Eye (tissue), 1 donor: ENCODE measurements around the gene TH.

ENCODE experiments used
- DNase-seq: peaks from one replicate; pipeline ENCODE4 v3.0.0-alpha.2; 2015

Gene TH

DNA sequence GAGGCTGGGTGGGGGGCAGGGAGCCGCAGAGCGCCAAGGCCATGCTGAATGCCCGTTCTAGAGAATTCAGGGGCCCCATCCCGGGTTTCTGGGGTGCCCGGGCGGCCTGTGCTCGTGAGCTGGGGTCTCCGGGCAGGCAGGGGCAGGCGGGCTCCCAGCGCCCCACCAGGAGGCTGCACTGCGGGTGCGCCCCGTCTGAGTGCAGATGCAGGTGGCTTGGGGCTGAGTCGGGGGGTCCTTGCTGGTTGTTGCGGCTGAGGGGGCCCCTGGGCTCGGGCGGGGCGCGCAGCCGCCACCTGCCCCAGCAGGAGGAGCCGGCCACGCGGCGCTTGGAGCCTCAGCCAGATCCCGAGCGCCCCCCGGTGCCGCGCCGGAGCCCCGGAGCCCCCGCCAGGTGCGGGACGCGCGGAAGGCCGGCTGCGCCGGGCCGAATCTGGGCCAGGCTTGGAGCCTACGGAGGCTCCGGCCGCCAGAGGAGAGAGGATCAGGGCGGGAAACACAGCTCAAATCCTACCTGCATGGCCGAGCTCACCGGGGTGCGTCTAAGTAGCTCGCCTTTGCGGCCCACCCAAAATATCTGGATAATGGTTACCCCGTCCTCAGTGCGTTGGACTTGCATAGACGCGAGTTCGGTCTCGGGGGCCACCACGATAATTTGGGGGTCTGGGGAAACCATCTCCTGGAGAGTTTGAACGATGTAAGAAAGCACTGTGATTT is 31.8 kb downstream of the TH start:
- peak; percentile 59 for DNase-seq

DNA sequence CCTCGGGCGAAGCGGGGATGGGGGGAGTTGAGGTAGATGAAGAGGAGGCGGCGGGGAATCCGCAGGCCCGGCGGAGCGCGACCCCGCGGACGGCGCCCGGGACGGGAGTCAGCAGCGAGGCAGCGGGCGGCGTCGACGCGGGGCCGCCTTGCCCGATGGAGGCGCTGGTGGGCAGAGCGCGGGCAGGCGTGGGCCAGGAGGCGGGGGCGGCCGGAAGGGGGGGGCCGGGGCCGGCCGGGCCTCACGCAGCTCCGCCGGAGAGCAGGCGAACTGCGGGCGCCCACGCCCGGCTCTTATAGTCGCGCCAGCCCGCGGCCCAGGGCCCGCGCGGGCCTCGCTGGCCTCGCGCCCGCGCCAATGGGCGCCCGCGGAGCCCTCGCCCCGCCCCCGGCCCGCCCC is 32.5 kb downstream of the TH start, which contains the start of gene IGF2:
TSS of gene IGF2 (minus strand) at position 267 of the 399 bp plus-strand sequence. CDS start 3,866 bp downstream, outside the sequence.
- DNase-seq = peak; percentile 63

DNA sequence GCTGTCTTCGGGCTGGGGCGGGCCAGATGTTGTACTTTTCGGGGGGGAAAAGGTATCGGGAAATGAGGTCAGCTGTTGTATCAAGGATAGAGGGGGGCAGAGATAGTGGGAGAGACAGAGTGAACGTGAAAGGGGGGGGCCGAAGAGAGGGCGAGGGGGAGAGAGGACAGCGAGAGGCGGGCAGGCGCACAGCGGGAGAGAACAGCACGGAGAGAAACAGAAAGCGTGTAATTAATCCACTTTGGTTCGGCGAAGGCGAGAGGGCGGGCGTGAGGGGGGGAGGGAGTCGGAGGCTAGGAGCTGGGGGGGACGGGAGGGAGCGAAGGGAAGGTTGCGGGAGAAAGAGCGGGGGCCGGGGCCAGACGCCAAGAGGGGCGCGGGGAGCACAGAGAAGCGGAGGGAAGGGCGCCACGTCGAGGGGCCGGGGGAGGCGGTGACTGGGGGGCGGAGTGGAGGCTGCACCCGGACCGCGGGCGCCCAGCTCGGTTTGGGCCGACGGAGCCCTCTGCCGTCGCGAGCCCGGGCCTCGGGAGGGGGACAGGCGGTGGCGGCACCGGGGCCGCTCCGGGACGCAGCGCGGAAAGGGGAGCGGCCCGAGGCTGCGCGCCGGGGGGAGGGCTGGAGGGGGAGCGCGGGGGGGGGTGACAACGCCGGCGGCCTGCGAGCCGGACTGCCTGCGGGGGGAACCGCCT is 33.0 kb downstream of the TH start:
- DNase-seq = peak; percentile 74

DNA sequence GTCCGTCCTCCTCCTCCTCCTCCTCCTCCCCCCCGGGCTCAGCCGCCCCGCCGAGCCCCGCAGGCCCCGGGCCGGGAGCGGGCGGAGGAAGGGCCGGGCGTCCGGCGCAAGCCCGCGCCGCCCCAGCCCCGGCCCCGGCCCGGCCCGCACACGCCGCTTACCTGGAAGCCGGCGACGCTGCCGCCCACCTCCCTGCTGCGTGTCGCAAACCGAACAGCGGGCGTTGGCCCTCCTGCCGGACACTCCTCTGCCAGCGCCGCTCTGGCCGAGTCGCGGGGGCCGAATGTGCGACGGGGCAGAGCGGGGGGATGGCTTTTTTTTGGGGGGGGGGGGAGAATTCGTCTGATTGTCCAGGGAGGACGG is 33.6 kb downstream of the TH start:
- no peak for DNase-seq

DNA sequence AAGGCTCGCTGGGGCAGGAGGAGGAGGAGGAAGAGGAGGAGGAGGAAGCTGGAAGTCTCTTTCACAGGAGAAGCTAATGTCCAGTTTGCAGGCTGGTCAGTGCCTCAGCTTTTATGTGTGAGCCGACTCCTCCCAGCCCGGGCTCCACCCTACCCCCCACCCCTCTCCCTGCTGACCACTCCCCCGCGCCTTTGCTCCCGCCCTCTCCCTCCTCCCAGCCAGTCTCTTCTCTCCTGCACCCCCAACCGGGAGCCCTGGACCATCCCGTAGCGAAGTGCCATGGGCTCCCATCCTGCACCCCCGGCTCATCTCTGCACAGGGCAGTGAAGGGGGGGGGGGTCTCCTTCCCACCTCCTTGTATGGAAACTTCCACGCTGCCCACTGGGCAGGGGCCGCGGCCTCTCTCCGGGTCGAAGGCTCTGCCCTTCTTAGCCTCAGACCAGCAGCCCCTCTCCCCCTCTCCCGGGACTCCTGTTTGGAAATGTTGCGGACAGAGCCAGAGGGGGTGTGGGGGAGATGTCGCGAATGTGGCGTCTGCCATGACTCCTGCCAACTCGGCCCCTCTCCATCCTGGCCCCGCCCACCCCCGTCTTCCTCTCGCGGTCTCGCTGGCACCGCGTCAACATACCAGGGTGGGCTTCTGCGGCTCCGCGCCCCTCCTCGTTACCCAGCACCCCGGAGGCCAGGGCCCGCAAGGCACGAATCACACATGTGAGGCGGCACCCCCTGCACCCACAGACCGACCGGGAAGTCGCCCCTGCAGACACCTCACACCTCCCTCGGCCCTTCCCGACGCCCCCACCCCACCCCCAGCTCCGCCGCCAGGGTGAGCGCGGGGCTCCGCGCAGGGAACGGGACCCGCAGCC is 34.2 kb downstream of the TH start:
- peak; percentile 89 for DNase-seq

DNA sequence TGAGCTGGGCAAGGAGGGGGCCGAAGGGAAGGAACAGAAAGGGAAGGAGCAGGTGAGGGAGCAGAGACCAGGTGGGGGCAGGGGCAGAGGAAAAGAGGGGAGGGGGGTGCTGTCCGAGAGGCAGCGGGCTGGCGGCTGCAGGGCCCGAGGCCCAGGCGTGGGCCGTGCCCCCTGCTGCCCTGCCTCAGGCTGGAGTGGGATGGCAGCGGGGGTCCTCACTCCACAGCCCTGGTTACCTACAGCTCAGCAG is 34.7 kb downstream of the TH start:
- no peak for DNase-seq

DNA sequence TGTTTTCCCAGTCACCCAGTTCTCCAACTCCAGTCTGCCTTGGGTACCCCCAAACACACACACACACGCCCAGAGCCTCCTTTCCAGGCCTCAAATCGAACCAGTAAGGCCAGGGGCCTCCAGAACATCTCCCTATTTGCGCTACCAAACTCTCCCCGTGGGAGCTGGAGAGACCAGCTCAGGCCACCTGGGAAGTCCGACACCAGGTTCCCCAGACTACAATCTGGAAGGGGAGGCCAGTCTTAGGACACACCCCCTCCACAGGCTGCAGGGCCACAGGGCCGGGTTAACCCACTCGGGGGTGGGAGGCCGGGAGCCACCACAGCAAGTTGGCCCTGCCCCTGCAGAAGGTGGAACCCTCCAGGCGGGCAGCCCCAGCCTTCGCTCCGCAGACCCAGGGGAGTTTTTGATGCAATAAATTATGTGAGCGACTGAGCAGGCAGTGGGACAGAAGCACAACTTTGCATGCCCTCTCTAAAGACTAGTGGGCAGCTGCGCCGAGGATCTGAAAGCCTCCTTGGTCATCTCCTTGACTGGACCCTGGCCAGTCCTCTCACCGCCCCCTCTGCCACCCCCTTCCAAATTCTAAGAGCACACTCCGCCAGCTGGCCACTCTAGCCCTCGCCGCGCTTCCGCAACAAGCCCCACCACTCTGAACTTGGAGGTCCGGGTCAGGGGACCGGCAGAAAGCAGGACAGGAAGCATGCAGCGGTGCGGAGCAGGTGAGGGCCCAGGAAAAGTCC is 35.2 kb downstream of the TH start:
- DNase-seq = peak; percentile 21

DNA sequence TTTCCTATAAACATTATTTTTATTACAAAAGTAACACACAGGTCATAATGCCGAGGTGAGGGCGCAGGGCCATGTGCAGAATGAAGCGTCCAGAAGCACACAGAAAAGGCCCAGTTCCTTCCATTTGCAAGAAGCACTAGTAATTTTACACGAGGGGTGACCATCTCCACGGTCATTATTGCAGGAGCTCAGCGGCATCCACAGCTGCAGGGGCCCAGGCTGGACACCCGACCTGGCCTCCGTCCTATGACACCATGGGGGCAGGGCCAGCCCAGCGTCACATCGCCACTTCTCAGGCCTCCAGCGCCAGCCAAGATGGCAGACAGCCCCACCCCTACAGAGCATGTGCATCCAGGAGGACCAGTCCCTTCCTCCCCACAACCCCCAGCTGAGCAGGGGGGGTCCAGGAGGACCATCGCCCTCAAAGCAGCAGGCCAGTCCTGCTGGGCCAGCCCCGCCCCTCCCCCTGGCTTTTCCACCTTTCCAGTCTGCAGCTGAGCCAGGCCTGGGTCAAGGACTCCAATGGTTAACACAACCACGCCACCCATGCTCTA is 35.9 kb downstream of the TH start:
- DNase-seq = no peak

DNA sequence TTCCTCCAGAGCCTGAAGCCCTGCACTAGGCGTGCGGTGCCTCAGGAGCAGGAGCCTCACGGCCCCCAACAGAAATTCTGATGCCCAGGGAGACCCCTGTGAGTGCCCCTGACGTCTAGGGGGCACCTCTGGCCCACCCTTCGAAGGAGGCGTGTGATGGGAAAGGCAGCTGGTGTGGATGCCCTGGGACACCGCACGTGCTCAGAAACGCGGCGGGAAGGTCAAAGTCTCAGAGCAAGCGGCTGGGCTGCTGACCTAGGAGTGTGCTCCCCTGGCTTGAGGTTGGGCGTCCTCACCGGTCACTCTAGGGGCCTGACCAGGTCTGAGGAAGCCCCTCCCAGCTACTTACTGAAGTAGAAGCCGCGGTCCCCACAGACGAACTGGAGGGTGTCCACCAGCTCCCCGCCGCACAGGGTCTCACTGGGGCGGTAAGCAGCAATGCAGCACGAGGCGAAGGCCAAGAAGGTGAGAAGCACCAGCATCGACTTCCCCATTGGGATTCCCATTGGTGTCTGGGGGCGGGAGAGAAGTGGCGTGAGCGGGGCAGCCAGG is 36.5 kb downstream of the TH start:
- DNase-seq = no peak

DNA sequence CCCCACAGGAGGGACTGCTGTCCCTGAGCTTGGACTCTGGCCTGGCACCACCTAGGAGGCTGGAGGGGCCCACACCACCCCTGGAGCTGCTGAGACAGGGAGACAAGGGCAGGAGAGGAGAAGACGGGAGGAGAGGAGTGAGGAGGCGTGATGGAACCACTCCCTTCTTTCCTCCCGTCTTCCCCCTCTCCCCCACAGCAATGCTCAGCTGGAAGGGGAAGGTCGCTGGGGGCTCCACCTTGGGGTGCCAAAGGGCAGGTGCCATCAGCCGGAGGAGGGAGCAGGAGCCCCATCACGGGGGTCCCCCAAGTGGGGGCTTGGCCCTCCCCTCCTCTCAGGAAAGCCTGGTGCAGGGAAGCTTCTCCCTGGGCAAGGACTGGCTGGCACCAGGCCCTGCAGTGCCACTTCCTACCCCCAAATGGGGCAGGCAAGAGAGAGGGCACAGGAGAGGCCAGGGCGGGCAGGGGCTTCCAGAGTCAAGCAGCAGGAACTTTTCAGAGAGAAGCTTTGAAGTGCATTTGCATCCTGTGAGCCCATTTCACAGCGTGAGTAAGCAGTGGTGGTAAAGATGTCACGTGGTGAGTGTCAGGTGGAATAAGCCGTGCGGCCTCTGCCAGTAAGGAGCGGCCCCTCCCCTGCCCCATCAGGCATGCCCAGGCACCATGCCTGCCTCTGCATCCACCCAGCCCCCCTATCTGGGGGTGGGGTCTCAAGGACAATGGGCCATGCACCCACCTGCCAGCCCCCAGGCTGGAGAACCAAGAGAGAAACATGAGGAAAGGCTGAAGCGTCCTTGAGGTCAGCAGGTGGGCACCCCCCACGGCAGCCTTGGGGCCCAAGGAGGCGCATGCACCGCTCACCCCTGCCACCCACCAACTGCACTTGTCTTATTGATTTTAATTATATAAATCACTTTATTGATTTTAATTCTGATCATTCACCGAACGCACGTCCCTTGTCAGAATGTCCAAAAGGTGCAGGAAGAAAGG is 37.3 kb downstream of the TH start:
- no peak for DNase-seq

DNA sequence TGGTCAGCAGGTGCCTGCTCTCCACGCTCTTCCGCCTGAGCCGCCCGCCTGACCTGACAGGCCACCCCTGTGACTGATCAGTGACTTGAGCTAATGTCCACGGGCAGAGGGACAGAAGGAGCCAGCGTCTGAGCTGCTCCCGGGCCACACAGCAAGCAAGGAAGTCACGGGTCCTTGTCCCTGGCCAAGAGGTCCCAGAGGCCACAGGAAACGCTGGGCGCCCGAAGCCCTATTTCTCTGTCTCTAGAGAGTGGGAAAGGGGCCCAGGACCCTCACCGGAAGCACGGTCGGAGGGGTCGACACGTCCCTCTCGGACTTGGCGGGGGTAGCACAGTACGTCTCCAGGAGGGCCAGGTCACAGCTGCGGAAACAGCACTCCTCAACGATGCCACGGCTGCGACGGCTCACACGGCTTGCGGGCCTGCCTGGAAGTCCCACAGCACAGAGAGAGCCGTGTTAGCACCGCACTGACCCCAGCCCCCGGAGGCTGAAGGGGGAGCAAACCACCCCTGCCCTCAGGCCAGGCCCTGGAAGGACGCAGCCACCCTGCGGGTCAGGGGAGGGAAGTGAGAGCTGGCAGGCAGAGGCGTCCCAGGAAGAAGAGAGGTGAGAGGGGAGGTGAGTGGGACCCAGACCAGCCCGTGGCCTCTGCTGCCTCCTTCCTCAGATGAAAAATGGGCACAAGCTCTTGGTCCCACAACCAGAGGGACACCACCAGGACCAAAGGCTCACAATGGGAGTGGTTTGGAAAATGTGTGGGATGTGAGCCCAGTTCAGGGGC is 38.2 kb downstream of the TH start:
- DNase-seq = peak; percentile 43

DNA sequence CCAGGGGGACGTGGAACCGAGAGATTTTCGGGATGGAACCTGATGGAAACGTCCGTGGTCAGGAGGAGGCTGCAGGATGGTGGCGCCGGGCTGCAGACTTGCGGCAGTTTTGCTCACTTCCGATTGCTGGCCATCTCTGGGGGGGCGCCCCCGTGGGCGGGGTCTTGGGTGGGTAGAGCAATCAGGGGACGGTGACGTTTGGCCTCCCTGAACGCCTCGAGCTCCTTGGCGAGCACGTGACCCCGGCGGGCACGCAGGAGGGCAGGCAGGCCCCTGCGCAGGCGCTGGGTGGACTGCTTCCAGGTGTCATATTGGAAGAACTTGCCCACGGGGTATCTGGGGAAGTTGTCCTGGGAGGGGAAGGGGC is 38.8 kb downstream of the TH start:
- DNase-seq = peak; percentile 21

DNA sequence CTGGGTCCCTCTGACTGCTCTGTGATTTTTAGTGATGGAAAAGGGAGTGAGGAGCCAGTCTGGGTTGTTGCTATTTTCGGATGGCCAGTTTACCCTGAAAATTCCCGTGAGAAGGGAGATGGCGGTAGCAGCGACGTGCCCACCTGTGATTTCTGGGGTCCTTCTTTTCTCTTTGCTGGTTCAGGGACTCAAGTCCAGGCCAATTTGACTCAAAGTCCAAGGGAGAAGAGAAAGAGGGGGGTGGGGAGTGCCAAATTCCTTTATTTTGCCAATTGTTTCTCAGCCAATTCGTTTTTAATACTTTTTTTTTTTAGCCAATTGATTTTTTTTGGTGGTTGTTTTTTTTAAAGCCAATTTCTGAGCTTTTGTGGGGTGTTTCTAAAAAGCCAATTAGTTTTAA is 39.4 kb downstream of the TH start:
- DNase-seq = no peak

DNA sequence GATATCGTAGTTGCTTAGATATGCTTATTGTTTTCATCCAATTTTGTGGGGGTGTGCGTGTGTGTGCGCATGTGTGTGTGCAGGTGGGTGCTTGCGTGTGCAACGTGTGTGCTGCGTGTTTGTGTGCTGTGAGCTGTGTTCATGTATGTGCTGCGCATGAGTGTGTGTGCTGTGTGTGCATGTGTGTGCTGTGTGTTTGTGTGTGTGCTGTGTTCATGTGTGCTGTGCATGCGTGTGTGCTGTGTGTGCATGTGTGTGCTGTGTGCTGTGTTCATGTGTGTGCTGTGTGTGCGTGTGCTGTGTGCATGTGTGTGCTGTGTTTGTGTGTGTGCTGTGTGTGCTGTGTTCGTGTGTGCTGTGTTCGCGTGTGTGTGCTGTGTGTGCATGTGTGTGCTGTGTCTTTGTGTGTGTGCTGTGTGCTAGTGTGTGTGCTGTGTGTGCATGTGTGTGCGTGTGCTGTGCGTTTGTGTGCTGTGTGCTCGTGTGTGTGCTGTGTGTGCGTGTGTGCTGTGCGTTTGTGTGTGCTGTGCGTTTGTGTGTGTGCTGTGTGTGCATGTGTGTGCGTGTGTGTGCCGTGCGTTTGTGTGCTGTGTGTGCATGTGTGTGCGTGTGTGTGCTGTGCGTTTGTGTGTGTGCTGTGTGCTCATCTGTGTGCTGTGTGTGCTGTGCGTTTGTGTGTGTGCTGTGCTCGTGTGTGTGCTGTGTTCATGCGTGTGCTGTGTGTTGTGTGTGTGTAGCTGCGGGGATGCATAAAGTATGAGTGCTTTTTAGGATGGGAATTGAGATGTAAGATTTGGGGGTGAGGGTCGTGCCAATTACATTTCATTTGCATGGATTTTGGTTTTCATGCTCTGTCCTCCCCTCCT is 40.0 kb downstream of the TH start:
- no peak for DNase-seq

DNA sequence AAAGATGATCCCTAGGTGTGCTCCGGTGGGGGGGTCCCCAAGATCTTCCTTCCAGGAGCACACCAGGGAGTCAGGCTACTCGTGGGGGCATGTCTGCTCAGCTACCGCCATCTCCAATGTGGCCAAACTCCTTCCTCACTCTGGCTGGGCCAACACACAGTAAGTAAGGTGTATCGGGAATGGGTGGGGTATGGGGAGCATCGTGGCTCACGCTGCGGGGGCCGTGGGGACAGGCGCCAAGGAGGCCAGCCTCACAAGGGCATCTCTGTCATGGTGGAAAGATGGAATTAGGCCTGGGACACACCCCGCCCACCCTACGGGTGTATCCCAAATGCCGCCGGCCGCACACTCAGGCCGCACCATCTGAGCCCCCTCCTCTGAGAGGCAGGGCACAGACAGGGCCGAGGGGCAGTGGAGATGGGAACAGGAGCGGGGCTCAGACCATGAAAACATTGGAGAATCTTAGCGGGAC is 40.7 kb downstream of the TH start:
- no peak for DNase-seq

DNA sequence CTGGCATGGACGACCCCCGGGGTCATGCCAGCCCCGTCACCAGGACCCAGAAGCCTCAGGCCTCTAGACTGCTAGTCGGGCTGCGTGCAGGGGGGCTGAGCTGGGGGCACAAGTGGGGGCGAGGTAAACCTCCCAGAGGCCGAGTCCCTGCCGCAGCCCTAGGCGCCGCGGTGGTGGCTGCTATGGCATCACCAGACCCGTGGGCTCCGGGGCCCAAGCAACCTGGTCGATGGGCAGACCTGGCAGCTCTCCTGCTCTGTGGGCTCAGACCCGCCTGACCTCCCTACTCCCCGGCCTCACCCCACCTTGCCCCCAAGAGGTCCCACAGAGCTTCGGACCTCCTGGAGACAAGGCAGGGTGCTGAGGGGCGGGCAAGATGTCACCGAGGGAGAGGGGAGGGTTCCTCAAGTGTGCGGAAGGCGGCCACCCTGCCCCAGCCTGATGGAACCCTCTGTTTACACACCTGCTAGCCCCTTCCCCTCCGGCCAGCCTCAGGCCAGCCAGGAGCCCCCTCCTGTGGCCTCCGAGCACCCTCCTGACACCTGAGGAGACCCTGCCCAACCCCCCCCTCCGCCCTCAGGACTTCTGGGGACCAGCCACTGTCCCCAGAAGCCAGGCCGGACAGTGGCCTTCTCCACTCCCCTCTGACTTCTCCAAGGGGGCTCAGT is 41.8 kb downstream of the TH start:
- no peak for DNase-seq

DNA sequence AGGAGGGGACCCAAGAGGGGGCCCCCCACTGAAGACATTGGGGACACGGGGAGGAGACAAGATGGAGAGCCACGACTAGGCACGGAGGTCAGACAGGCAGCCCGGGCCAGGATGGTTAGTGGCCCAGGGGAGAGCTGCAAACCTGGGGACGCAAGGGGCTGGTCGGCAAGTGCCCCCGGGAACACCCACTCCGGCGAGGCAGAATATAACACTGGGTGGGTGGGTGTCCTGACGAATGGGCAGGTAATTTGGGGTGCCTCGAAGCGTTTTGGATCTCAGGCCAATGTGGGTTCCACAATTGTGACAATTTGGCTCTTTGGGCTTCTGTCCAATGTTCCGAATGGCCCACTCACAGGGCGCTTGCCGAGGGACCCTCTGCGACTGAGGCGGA is 42.3 kb downstream of the TH start:
- no peak for DNase-seq

DNA sequence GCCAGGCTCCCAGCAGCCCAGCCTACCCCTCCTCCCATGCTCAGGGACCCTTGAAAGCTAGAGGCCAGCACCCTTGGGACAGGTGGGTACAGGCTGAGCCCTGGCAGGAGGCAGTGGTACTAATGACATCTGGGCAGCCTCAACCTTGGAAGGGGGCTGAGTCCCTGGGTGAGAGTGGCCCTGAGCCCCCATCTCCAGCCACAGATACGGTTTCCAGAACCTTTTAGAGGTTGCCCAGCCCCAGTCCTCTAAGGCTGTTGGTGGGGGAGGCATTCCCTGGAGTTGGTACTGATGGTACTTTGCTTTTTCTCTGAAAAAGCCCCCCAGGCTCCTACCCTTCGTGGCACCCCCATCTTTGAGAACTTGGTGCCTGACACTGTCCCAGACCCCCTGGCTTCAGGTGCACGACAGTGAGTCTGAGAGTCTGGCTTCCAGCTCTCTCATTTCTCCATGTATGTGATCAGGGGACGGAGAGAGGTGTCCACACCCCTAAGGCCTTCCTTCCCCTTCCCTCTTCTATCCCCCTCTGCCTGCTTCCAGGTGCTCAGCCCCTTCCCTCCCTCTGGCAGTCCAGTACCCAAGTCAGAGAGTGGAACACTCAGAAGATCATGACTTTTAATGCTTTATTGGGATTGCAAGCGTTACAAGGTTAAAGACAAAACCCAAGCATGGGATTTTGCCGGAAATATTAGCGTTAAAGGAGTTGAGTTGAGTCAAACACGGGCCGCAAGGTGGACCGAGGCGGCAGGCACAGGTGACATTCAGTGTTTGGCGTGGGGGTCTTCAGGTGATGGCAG is 42.9 kb downstream of the TH start:
- no peak for DNase-seq
